Type B pancreatic cell (in vitro differentiated cells): ENCODE data around the gene IPO9. TPM values are rescaled to one million over a fixed set of nuclear protein-coding genes. Genes with fewer than 3 reads are reported as not detected.
A peak's percentile ranks its signal among the peaks of the same experiment; 100 is the strongest.

Experiments
- DNase-seq: peaks from one replicate; pipeline ENCODE4 v3.0.0; 2021; ENCODE audit warnings: mixed read lengths; ENCODE audit not compliant: unreplicated experiment; ENCODE audit errors: extremely low spot score
- H3K27ac Mint-ChIP-seq: 2 replicates; pipeline ENCODE4 v1.8.0; 2021; ENCODE audit warnings: mild to moderate bottlenecking, mixed read lengths
- H3K27me3 Mint-ChIP-seq: 2 replicates; pipeline ENCODE4 v1.8.0; 2021; ENCODE audit warnings: mixed read lengths
- H3K36me3 Mint-ChIP-seq: 2 replicates; pipeline ENCODE4 v1.8.0; 2021; ENCODE audit warnings: mixed read lengths
- H3K4me1 Mint-ChIP-seq: one replicate; pipeline ENCODE4 v1.8.0; 2021; ENCODE audit warnings: mixed read lengths; ENCODE audit not compliant: unreplicated experiment
- H3K4me3 Mint-ChIP-seq: 2 replicates; pipeline ENCODE4 v1.8.0; 2021; ENCODE audit warnings: mild to moderate bottlenecking, mixed read lengths
- H3K9me3 Mint-ChIP-seq: 2 replicates; pipeline ENCODE4 v1.8.0; 2021; ENCODE audit warnings: mixed read lengths
- CTCF ChIP-seq: fragments of 200-600 bp; sonication (generic); conservative IDR thresholded peaks from 2 replicates; pipeline ENCODE4 v1.5.0; 2021; ENCODE audit warnings: antibody characterized with exemption, mild to moderate bottlenecking
- total RNA-seq: library from RNA; stranded (reverse); gene quantifications from 2 replicates; pipeline ENCODE4 v1.2.1, GENCODE V29; 2021; ENCODE audit warnings: low replicate concordance

IPO9 gene
- total RNA-seq, 1 donor from 2014 or later: 92.4 TPM

GRCh38 chr1:201912832-201913231 is 83.9 kb downstream of the IPO9 start:
- H3K4me1 Mint-ChIP-seq: peaks cover 39% of the 10 kb centered on the region
- no peaks in the 10 kb centered on the region for H3K36me3 Mint-ChIP-seq
- H3K27me3 Mint-ChIP-seq: peaks cover 3% of the 10 kb centered on the region
- DNase-seq: no peak
- no peak overlapping the region for H3K27ac Mint-ChIP-seq
- H3K4me3 Mint-ChIP-seq: no peak overlapping the region
- TF ChIP-seq CTCF: no peak
- no peaks in the 10 kb centered on the region for H3K9me3 Mint-ChIP-seq

GRCh38 chr1:201914456-201915235 is 85.7 kb downstream of the IPO9 start:
- no peaks in the 10 kb centered on the region for H3K36me3 Mint-ChIP-seq
- no peaks in the 10 kb centered on the region for H3K9me3 Mint-ChIP-seq
- peaks cover 51% of the 10 kb centered on the region for H3K4me1 Mint-ChIP-seq
- DNase-seq: no peak
- H3K4me3 Mint-ChIP-seq: no peak overlapping the region
- no peak for TF ChIP-seq CTCF
- H3K27me3 Mint-ChIP-seq: peaks cover 3% of the 10 kb centered on the region
- H3K27ac Mint-ChIP-seq: no peak overlapping the region

GRCh38 chr1:201916649-201917249 is 87.8 kb downstream of the IPO9 start:
- no peak for DNase-seq
- no peak for TF ChIP-seq CTCF

GRCh38 chr1:201917362-201918033 is 88.5 kb downstream of the IPO9 start:
- Mint-ChIP-seq H3K4me3 (no peak overlapping the region), H3K27ac (no peak overlapping the region), H3K27me3 (peaks cover 3% of the 10 kb centered on the region), H3K9me3 (no peaks in the 10 kb centered on the region), H3K36me3 (no peaks in the 10 kb centered on the region), H3K4me1 (peaks cover 41% of the 10 kb centered on the region)
- no peak for DNase-seq
- no peak for TF ChIP-seq CTCF

More at GRCh38 chr1:201916649-201917249, 87.8 kb downstream of the IPO9 start:
- H3K27me3 Mint-ChIP-seq: peaks cover 3% of the 10 kb centered on the region
- H3K4me3 Mint-ChIP-seq: peak overlapping the region; percentile 34
- peak overlapping the region; percentile 72 for H3K27ac Mint-ChIP-seq
- H3K4me1 Mint-ChIP-seq: peaks cover 47% of the 10 kb centered on the region
- no peaks in the 10 kb centered on the region for H3K36me3 Mint-ChIP-seq
- no peaks in the 10 kb centered on the region for H3K9me3 Mint-ChIP-seq

GRCh38 chr1:201918343-201918742 is 89.4 kb downstream of the IPO9 start:
- H3K4me1 Mint-ChIP-seq: peaks cover 41% of the 10 kb centered on the region
- peaks cover 3% of the 10 kb centered on the region for H3K27me3 Mint-ChIP-seq
- no peaks in the 10 kb centered on the region for H3K9me3 Mint-ChIP-seq
- H3K36me3 Mint-ChIP-seq: no peaks in the 10 kb centered on the region
- no peak overlapping the region for H3K27ac Mint-ChIP-seq
- no peak for DNase-seq
- no peak for TF ChIP-seq CTCF
- no peak overlapping the region for H3K4me3 Mint-ChIP-seq
